ENCODE data around the gene PTPN20.

The PTPN20 gene

DNA sequence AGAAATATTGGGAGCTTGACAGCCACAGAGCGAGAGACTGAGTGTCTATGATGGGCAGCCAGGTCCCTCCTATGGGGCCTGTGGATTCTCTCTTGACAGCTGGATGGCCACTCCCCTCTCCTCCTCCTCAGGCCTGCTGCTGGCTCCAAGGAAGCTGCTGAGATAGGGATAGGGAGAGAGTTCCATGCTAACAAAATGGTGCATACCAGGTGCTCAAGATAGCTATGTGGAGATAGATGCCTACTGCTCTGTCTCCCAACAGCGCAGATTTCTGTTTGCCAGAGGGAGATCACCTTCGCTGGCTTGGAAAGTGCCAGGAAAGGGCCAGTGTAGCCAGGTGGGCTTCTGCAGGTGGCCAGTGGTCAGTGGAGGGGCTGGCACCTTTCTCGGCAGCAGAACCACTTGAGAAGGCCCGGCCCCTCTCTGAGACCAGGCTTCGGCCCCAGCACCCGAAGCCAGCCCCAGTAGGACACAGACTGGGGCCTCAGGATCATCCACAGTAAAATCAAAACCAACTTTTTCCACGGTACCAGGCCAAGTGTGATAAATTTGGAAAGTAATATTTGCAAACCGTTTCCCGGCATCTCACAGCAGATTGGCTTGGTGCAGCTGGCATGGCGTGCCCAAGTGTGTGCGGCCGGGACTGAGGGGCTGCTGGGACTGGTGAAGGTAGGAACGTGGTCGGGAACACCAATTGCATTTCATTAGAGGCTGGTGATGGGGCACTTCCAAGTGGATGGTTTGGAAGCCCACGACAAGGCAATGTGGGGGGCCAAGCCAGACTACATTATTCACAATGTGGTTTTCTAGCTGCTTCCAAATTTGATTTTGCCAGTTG, 139.6 kb downstream of the PTPN20 start:
- DNase-seq = no peak

DNA sequence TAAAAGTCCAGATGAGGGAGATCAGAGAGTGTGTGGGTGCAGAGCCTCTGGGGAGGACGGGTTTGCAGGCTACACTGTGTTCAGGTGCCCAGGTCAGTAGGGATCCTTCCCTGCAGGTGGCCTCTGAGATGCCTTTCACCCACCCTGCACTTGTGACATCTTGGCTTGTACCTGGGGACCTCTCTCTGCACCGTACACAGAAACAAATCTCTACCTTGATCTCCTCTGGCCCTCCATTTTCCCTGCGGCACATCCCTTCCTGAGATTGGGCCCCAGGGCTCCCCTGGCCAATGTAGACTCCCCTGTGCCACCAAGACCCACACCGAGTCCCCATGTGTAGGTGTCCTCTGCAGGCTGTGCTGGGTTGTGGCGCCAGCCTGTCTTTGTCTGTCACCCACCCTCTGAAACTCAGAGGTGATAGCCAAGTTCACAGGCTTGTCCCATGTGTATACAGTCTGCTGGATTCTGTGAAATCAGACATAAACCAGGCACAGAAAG, 140.6 kb downstream of the PTPN20 start:
- no peak for DNase-seq
